ENCODE data around the gene AFAP1L1.

AFAP1L1 gene

GRCh38 chr5:149348518-149348917, 76.9 kb downstream of the AFAP1L1 start:
- DNase-seq (ENCODE audit: low read depth, low spot score), result no peak

GRCh38 chr5:149349382-149349781, 77.7 kb downstream of the AFAP1L1 start:
- no peak for DNase-seq (ENCODE audit: low read depth, low spot score)

- no peak for DNase-seq (ENCODE audit: low read depth, low spot score)
Observed at GRCh38 chr5:149352169-149352568, 80.5 kb downstream of the AFAP1L1 start.

- no peak for DNase-seq (ENCODE audit: low read depth, low spot score)
Observed at GRCh38 chr5:149353911-149354310, 82.3 kb downstream of the AFAP1L1 start.

- DNase-seq (ENCODE audit: low read depth, low spot score), result no peak
Observed at GRCh38 chr5:149355688-149356087, 84.0 kb downstream of the AFAP1L1 start.

- DNase-seq (ENCODE audit: low read depth, low spot score), result no peak
Observed at GRCh38 chr5:149356391-149356790, 84.7 kb downstream of the AFAP1L1 start.

- DNase-seq (ENCODE audit: low read depth, low spot score), result peak; percentile 96
Observed at GRCh38 chr5:149357370-149358293, 86.0 kb downstream of the AFAP1L1 start, which contains the start of gene PCYOX1L. TSS of gene PCYOX1L (plus strand) at chr5:149358046. CDS start at chr5:149358069, 23 bp downstream.

GRCh38 chr5:149358294-149358651, 86.6 kb downstream of the AFAP1L1 start:
- no peak for DNase-seq (ENCODE audit: low read depth, low spot score)

- no peak for DNase-seq (ENCODE audit: low read depth, low spot score)
Observed at GRCh38 chr5:149358868-149359495, 87.3 kb downstream of the AFAP1L1 start.

GRCh38 chr5:149360272-149360671, 88.6 kb downstream of the AFAP1L1 start:
- no peak for DNase-seq (ENCODE audit: low read depth, low spot score)

- DNase-seq (ENCODE audit: low read depth, low spot score), result no peak
Observed at GRCh38 chr5:149362541-149362940, 90.9 kb downstream of the AFAP1L1 start.

- DNase-seq (ENCODE audit: low read depth, low spot score), result no peak
Observed at GRCh38 chr5:149363358-149363757, 91.7 kb downstream of the AFAP1L1 start.

- no peak for DNase-seq (ENCODE audit: low read depth, low spot score)
Observed at GRCh38 chr5:149363936-149364335, 92.3 kb downstream of the AFAP1L1 start.

GRCh38 chr5:149364719-149365118, 93.1 kb downstream of the AFAP1L1 start:
- DNase-seq (ENCODE audit: low read depth, low spot score), result no peak

- no peak for DNase-seq (ENCODE audit: low read depth, low spot score)
Observed at GRCh38 chr5:149365418-149365817, 93.8 kb downstream of the AFAP1L1 start.

GRCh38 chr5:149366169-149366729, 94.6 kb downstream of the AFAP1L1 start:
- no peak for DNase-seq (ENCODE audit: low read depth, low spot score)

- DNase-seq (ENCODE audit: low read depth, low spot score), result peak; percentile 40
Observed at GRCh38 chr5:149367249-149367971, 95.8 kb downstream of the AFAP1L1 start.

- no peak for DNase-seq (ENCODE audit: low read depth, low spot score)
Observed at GRCh38 chr5:149367972-149368645, 96.5 kb downstream of the AFAP1L1 start.

- DNase-seq (ENCODE audit: low read depth, low spot score), result no peak
Observed at GRCh38 chr5:149370878-149371277, 99.2 kb downstream of the AFAP1L1 start.

- DNase-seq (ENCODE audit: low read depth, low spot score), result peak; percentile 39
Observed at GRCh38 chr5:149371296-149371962, 99.8 kb downstream of the AFAP1L1 start.
